ENCODE measurements around the gene PARVB.

Gene PARVB, protein sequence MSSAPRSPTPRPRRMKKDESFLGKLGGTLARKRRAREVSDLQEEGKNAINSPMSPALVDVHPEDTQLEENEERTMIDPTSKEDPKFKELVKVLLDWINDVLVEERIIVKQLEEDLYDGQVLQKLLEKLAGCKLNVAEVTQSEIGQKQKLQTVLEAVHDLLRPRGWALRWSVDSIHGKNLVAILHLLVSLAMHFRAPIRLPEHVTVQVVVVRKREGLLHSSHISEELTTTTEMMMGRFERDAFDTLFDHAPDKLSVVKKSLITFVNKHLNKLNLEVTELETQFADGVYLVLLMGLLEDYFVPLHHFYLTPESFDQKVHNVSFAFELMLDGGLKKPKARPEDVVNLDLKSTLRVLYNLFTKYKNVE
- 6.8 to 13.7 (median 7.1) reads per million in 3 donors for total RNA-seq

DNA sequence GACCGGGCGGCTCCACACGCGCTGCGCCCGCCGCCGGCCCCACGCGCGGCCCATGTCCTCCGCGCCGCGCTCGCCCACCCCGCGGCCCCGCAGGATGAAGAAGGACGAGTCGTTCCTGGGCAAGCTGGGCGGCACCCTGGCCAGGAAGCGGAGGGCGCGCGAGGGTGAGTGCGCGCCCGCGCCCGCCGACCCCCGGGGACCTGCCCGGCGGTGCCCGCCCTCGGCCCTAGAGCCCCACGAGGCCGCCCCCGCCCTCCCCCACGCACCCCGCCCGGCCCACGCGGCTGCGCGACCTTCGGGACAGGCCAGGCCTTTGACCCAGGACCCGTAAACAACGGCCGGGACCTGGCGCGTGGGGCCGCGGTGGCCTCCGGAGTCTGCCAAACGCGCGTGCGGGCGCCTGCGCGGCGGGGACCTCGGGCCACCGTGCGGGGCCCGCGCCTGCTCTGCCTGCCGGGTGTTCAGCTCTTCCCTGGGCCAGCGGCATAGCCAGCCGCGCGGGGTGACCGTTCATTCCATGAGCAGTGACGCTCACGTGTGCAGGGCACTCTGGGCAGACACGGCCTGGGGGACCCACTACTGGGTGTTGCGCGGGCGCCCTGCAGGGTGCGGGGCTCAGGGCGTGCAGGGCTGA lies at the start of gene PARVB:
Gene PARVB (plus strand): TSS at position 15 of the 634 bp plus-strand sequence. CDS start 38 bp downstream, at position 53.
- no peaks in the 10 kb centered on the region for H3K27me3 ChIP-seq (replicated peaks; ENCODE audit: control insufficient read depth, insufficient read depth, low read length, poor library complexity, severe bottlenecking)
- no peaks in the 10 kb centered on the region for H3K9me3 ChIP-seq (ENCODE audit: control insufficient read depth, low read length)
- DNase-seq = no peak
- peak within 1 kb of the TSS; percentile 22 for H3K27ac ChIP-seq (ENCODE audit: insufficient read depth, low read length, poor library complexity, severe bottlenecking)
- peak within 1 kb of the TSS; percentile 53 for H3K4me3 ChIP-seq (ENCODE audit: insufficient read depth, low read depth, low read length, poor library complexity, severe bottlenecking)
- H3K4me1 ChIP-seq (ENCODE audit: control insufficient read depth, insufficient read depth, low read length, poor library complexity, severe bottlenecking) = peaks cover 12% of the 10 kb centered on the region
- no peaks in the 10 kb centered on the region for H3K36me3 ChIP-seq (ENCODE audit: control insufficient read depth, insufficient read depth, low read length)

DNA sequence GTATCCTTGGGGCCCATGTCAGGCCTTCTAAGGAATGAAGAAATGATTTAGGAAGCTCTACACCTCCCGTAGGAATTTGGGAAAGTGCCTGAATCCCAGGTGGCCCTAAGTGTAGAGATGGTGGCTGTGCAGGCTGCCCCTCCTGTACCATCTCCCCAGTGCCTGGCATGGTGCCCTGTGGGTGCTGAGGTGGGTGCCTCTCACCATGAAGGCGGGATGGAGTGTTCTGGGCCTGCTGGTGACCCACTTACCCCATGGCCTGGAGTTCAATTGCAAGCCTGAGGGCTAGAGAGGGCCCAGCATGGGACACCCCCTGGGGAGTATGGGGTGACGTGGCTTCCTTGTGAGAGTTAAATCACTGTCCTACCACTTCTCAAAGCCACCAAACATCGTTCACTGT lies 49.1 kb upstream of the PARVB start:
- H3K27me3 ChIP-seq (replicated peaks; ENCODE audit: control insufficient read depth, insufficient read depth, low read length, poor library complexity, severe bottlenecking) = no peaks in the 10 kb centered on the region
- no peaks in the 10 kb centered on the region for H3K9me3 ChIP-seq (ENCODE audit: control insufficient read depth, low read length)
- H3K27ac ChIP-seq (ENCODE audit: insufficient read depth, low read length, poor library complexity, severe bottlenecking) = no peak overlapping the region
- H3K36me3 ChIP-seq (ENCODE audit: control insufficient read depth, insufficient read depth, low read length) = peaks cover 71% of the 10 kb centered on the region
- H3K4me3 ChIP-seq (ENCODE audit: insufficient read depth, low read depth, low read length, poor library complexity, severe bottlenecking) = no peak overlapping the region
- no peak for DNase-seq
- no peaks in the 10 kb centered on the region for H3K4me1 ChIP-seq (ENCODE audit: control insufficient read depth, insufficient read depth, low read length, poor library complexity, severe bottlenecking)

DNA sequence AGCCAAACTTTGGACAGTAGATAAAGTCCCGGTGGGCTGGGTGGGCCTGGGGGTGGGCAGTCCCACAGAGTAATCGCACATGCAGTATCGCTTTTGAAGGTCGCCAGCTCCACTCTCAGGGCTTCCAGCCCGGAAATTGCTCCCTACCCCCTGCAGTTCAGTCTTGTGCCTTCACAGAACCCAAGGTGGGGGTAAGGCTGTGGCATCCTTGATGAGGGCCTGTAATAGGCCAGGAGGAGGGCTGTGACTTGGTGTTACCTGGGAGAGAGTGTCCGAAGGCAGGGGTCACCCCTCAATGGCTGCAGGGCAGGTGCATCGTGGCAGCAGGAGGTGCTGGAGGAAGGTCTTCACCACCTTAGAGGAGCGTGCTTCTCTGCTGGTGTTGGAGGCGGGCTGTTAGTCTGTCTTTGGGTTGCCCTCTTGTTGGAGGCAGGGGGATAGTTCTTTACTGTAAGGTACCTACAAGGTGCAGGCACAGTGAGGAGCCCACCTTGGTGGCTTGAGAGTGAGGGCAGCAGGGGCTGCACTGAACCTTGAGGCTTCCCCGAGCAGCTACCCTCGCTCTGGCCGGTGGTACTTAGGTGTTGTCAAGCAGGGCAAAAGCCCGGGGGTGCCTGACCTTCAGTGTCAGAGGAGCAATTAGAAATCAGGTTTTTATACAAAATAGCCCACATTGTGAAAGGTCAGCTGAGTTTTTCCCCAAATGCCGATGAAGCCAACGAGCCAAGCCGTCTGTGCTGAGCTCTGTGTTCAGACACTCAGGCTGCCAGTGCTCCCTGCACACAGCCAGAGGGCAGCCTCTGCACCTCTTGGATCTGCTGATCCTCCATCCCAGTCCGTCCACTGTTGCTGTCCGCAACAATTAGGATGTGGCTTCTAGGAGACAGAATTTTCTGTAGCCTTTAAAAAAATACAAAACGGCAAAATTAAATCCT lies 47.0 kb upstream of the PARVB start:
- Histone ChIP-seq H3K9me3 (ENCODE audit: control insufficient read depth, low read length) (no peaks in the 10 kb centered on the region), H3K4me3 (ENCODE audit: insufficient read depth, low read depth, low read length, poor library complexity, severe bottlenecking) (no peak overlapping the region), H3K27me3 (replicated peaks; ENCODE audit: control insufficient read depth, insufficient read depth, low read length, poor library complexity, severe bottlenecking) (no peaks in the 10 kb centered on the region), H3K36me3 (ENCODE audit: control insufficient read depth, insufficient read depth, low read length) (peaks cover 79% of the 10 kb centered on the region), H3K27ac (ENCODE audit: insufficient read depth, low read length, poor library complexity, severe bottlenecking) (no peak overlapping the region), H3K4me1 (ENCODE audit: control insufficient read depth, insufficient read depth, low read length, poor library complexity, severe bottlenecking) (no peaks in the 10 kb centered on the region)
- no peak for DNase-seq

DNA sequence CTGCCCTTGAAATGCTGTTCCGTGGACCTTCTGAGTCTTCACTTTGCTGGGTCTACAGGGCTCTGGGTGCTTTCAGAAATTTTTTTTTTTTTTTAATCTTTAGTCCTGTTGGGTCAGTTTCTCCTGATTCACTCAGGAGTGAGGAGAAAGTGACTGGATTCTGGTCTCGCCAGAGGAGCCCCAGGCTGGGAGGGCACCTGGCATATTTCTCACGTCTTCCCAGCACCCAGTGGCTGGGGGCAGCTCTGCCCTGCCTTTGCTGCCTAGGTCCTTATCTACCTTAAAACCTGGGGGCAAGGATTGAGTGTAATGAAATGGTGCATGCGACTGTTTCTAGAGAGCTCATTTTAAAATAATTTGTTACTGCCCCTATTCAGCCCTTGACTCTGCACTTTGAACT lies 45.5 kb upstream of the PARVB start:
- no peak overlapping the region for H3K27ac ChIP-seq (ENCODE audit: insufficient read depth, low read length, poor library complexity, severe bottlenecking)
- peaks cover 77% of the 10 kb centered on the region for H3K36me3 ChIP-seq (ENCODE audit: control insufficient read depth, insufficient read depth, low read length)
- no peaks in the 10 kb centered on the region for H3K27me3 ChIP-seq (replicated peaks; ENCODE audit: control insufficient read depth, insufficient read depth, low read length, poor library complexity, severe bottlenecking)
- no peaks in the 10 kb centered on the region for H3K4me1 ChIP-seq (ENCODE audit: control insufficient read depth, insufficient read depth, low read length, poor library complexity, severe bottlenecking)
- H3K4me3 ChIP-seq (ENCODE audit: insufficient read depth, low read depth, low read length, poor library complexity, severe bottlenecking) = no peak overlapping the region
- no peaks in the 10 kb centered on the region for H3K9me3 ChIP-seq (ENCODE audit: control insufficient read depth, low read length)
- no peak for DNase-seq

DNA sequence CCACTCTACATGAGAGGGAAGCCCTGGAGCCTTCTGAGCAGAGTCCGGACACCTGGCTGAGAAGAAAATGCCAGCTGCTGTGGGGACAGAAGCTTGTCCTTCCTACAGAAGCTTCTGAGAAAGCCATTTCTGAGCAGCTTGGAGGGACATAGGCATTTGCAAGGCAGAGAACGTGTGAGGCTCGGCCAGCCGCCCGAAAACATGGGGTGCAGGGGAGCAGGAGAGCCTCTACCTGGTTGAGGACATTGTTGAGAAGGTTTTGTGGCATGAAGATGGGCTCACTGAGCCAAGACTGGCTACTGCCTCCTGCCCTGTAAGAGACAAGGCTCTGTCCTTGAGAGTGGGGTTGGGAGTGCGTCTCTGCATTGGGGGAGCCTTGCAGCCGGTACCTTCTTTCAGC lies 43.5 kb upstream of the PARVB start:
- Histone ChIP-seq H3K36me3 (ENCODE audit: control insufficient read depth, insufficient read depth, low read length) (peaks cover 72% of the 10 kb centered on the region), H3K27me3 (replicated peaks; ENCODE audit: control insufficient read depth, insufficient read depth, low read length, poor library complexity, severe bottlenecking) (no peaks in the 10 kb centered on the region), H3K27ac (ENCODE audit: insufficient read depth, low read length, poor library complexity, severe bottlenecking) (no peak overlapping the region), H3K9me3 (ENCODE audit: control insufficient read depth, low read length) (no peaks in the 10 kb centered on the region), H3K4me3 (ENCODE audit: insufficient read depth, low read depth, low read length, poor library complexity, severe bottlenecking) (no peak overlapping the region), H3K4me1 (ENCODE audit: control insufficient read depth, insufficient read depth, low read length, poor library complexity, severe bottlenecking) (no peaks in the 10 kb centered on the region)
- no peak for DNase-seq

DNA sequence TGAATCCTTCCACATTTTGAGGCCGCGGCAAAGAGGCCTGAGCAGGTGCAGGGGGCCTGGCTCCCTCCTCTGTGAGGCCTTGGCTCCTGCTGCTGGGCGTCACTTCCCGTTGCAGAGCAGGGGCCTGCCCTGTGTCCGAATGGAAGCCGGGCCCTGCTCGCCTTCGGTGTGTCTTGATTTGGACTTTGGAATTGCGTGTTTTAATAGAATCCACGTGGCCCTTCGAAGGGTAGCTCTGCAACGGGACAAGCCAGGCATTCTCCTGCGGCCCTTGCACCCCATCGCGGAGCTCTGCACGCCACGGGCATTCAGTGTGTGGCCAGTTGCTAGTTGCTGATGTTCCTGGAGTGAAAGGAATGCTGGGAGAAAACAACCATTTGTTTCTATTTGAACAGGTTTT lies 43.1 kb upstream of the PARVB start:
- H3K27ac ChIP-seq (ENCODE audit: insufficient read depth, low read length, poor library complexity, severe bottlenecking) = no peak overlapping the region
- no peak overlapping the region for H3K4me3 ChIP-seq (ENCODE audit: insufficient read depth, low read depth, low read length, poor library complexity, severe bottlenecking)
- H3K4me1 ChIP-seq (ENCODE audit: control insufficient read depth, insufficient read depth, low read length, poor library complexity, severe bottlenecking) = no peaks in the 10 kb centered on the region
- H3K27me3 ChIP-seq (replicated peaks; ENCODE audit: control insufficient read depth, insufficient read depth, low read length, poor library complexity, severe bottlenecking) = no peaks in the 10 kb centered on the region
- peaks cover 70% of the 10 kb centered on the region for H3K36me3 ChIP-seq (ENCODE audit: control insufficient read depth, insufficient read depth, low read length)
- no peak for DNase-seq
- no peaks in the 10 kb centered on the region for H3K9me3 ChIP-seq (ENCODE audit: control insufficient read depth, low read length)

DNA sequence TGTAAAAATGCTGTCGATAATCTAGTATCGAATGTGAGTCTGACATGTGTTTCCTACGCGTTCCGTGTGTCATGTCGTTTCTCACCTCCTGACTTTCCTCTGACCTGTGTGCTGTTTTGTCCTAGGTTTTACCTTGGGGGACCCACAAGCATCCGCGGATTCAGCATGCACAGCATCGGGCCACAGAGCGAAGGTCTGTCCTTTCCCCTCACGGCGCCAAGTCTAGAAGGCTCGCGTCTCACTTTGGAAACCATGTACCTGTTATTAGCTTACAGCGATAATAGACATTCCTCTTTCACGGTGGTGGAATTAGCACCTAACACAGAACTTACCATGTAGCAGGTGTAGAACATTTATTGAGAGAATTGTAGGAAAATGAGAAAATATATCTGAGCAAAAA lies 40.3 kb upstream of the PARVB start:
- no peaks in the 10 kb centered on the region for H3K9me3 ChIP-seq (ENCODE audit: control insufficient read depth, low read length)
- H3K36me3 ChIP-seq (ENCODE audit: control insufficient read depth, insufficient read depth, low read length) = peaks cover 54% of the 10 kb centered on the region
- no peak overlapping the region for H3K4me3 ChIP-seq (ENCODE audit: insufficient read depth, low read depth, low read length, poor library complexity, severe bottlenecking)
- H3K27me3 ChIP-seq (replicated peaks; ENCODE audit: control insufficient read depth, insufficient read depth, low read length, poor library complexity, severe bottlenecking) = no peaks in the 10 kb centered on the region
- H3K27ac ChIP-seq (ENCODE audit: insufficient read depth, low read length, poor library complexity, severe bottlenecking) = no peak overlapping the region
- no peaks in the 10 kb centered on the region for H3K4me1 ChIP-seq (ENCODE audit: control insufficient read depth, insufficient read depth, low read length, poor library complexity, severe bottlenecking)
- DNase-seq = no peak

DNA sequence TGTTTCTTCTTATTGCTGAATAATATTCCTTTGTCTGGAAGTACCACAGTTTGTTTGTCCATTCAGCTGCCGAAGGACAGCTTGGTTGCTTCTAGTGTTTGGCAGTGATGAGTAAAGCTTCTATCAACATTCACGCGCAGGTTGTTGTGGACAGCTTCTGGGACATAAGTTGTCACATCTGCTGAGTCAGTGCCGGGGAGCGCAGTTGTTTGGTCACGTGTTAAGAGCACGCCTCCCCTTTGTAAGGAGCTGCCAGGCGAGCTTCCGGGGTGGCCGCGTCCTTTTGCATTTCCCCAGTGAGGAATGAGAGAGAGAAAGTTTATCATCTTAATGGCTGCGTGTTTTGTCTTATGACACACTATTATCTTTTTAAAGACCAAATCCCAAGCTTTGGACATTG lies 38.6 kb upstream of the PARVB start:
- Histone ChIP-seq H3K27me3 (replicated peaks; ENCODE audit: control insufficient read depth, insufficient read depth, low read length, poor library complexity, severe bottlenecking) (no peaks in the 10 kb centered on the region), H3K4me1 (ENCODE audit: control insufficient read depth, insufficient read depth, low read length, poor library complexity, severe bottlenecking) (no peaks in the 10 kb centered on the region), H3K27ac (ENCODE audit: insufficient read depth, low read length, poor library complexity, severe bottlenecking) (no peak overlapping the region), H3K36me3 (ENCODE audit: control insufficient read depth, insufficient read depth, low read length) (peaks cover 59% of the 10 kb centered on the region), H3K4me3 (ENCODE audit: insufficient read depth, low read depth, low read length, poor library complexity, severe bottlenecking) (no peak overlapping the region), H3K9me3 (ENCODE audit: control insufficient read depth, low read length) (no peaks in the 10 kb centered on the region)
- DNase-seq = no peak

DNA sequence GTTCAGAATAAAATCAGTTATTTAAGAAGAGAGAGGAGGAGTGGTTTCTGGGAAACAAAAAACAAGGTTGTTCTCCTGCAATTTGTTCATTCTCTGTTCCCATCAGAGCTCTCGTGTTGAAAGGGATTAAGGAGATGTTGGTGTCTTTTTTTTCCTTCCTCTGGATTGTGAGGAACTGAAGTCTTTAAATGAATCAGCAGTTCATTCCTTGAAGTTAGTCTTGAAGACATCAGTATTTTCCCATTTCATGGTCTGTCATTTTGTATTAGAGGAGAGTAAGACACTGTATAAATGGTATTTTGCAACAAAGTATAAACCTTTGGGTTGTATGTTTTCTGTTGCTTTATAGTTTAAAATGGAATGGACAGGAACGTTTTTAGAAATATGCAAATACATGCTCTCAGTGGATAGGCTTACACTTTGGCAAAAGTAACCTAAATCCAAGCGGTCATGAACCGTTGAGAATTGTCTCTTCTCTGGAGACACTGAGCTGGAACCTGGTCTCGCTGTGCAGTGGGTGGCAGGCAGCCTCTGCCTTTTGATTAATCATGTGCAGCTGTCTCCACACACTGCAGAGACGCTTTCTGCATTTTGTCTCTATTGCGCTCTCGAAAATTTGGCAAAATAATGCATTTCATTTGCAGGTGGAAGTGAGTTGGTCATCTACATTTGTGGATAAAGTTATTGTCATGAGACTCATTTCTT lies 35.8 kb upstream of the PARVB start:
- Histone ChIP-seq H3K9me3 (ENCODE audit: control insufficient read depth, low read length) (no peaks in the 10 kb centered on the region), H3K27me3 (replicated peaks; ENCODE audit: control insufficient read depth, insufficient read depth, low read length, poor library complexity, severe bottlenecking) (no peaks in the 10 kb centered on the region), H3K27ac (ENCODE audit: insufficient read depth, low read length, poor library complexity, severe bottlenecking) (no peak overlapping the region), H3K4me1 (ENCODE audit: control insufficient read depth, insufficient read depth, low read length, poor library complexity, severe bottlenecking) (no peaks in the 10 kb centered on the region), H3K4me3 (ENCODE audit: insufficient read depth, low read depth, low read length, poor library complexity, severe bottlenecking) (no peak overlapping the region), H3K36me3 (ENCODE audit: control insufficient read depth, insufficient read depth, low read length) (peaks cover 65% of the 10 kb centered on the region)
- DNase-seq = no peak

Data from effector memory CD4-positive, alpha-beta T cell (primary cell).